Endothelial cell of umbilical vein (primary cell): ENCODE data around the gene WWC1. TPM values are rescaled to one million over a fixed set of nuclear protein-coding genes. Genes with fewer than 3 reads are reported as not detected.

Experiments used
- BruUV-seq: library from RNA; stranded (reverse); fragments of 400-500 nt; replicated peaks from 2 replicates; lab custom pipeline; 2021; lab: Mats Ljungman, UMichigan
- CTCF ChIA-PET: fragments of 300-600, 350-600 bp; sonication (Branson Sonifier 250); formaldehyde crosslinking; loops from one replicate; lab custom pipeline; 2021; ENCODE audit warnings: antibody characterized with exemption, inconsistent platforms; lab: Charles Lee
- POLR2A ChIA-PET: fragments of 300-600, 350-600 bp; sonication (Branson Sonifier 250); formaldehyde crosslinking; loops from one replicate; lab custom pipeline; 2021; ENCODE audit warnings: antibody characterized with exemption, inconsistent platforms; lab: Charles Lee
- DNase-seq: peaks from one replicate; pipeline ENCODE4 v3.0.0-alpha.2; 2011; ENCODE audit warnings: low read depth, low spot score
- FAIRE-seq: peaks from 2 replicates; lab custom pipeline; 2011; peaks lifted over from hg19 to GRCh38; lab: Jason Lieb, UNC
- H2AFZ ChIP-seq: 2 replicates; pipeline ENCODE4 v1.6.0; 2012; ENCODE audit warnings: low read depth, low read length, control low read depth, inconsistent platforms
- H3K27ac ChIP-seq: 2 replicates; pipeline ENCODE4 v1.5.1; 2011; ENCODE audit warnings: low read depth, mild to moderate bottlenecking, control low read depth, low read length, moderate library complexity; ENCODE audit not compliant: insufficient read depth
- H3K27me3 ChIP-seq, 2 experiments: 2 replicates each; pipeline versions ENCODE4 v1.6.0 to v1.6.1; 2011; ENCODE audit warnings: low read length in 2 of 2, mixed read lengths in 1 of 2; ENCODE audit not compliant: control insufficient read depth in 2 of 2, insufficient read depth in 2 of 2
- H3K36me3 ChIP-seq, 2 experiments: 2 replicates in 1 of 2; 3 replicates in 1 of 2; pipeline ENCODE4 v1.5.1; 2011; ENCODE audit warnings: low read length in 2 of 2, mild to moderate bottlenecking in 1 of 2, moderate library complexity in 1 of 2; ENCODE audit not compliant: control insufficient read depth in 2 of 2, insufficient read depth in 2 of 2; ENCODE audit errors: extremely low read depth in 1 of 2
- H3K4me1 ChIP-seq: 3 replicates; pipeline ENCODE4 v1.5.1; 2011; ENCODE audit warnings: mild to moderate bottlenecking, low read length; ENCODE audit not compliant: control insufficient read depth, insufficient read depth; ENCODE audit errors: extremely low read depth
- H3K4me2 ChIP-seq: 2 replicates; pipeline ENCODE4 v1.6.1; 2011; ENCODE audit warnings: low read length, control low read depth, mixed read lengths; ENCODE audit not compliant: insufficient read depth
- H3K4me3 ChIP-seq, 3 experiments: fragments of 200-600 bp in 1 of 3; sonication (generic), shearing (Covaris generic) in 1 of 3; replicated peaks in 1 of 3; 2 replicates each; pipeline ENCODE4 v1.5.1; 2011 to 2016; ENCODE audit warnings: control low read depth in 3 of 3, low read length in 3 of 3, mild to moderate bottlenecking in 2 of 3, inconsistent platforms in 1 of 3, low read depth in 1 of 3, moderate library complexity in 1 of 3; ENCODE audit not compliant: insufficient read depth in 1 of 3
- H3K79me2 ChIP-seq: 2 replicates; pipeline ENCODE4 v1.6.0; 2012; ENCODE audit warnings: low read length, inconsistent platforms; ENCODE audit not compliant: control insufficient read depth, insufficient read depth
- H3K9ac ChIP-seq: replicated peaks from 2 replicates; pipeline ENCODE3; 2011; ENCODE audit warnings: low read length, control low read depth; ENCODE audit not compliant: insufficient read depth; ENCODE audit errors: extremely low read depth
- H3K9me1 ChIP-seq: replicated peaks from 3 replicates; pipeline ENCODE4 v1.6.0; 2011; ENCODE audit warnings: mild to moderate bottlenecking, low read length; ENCODE audit not compliant: control insufficient read depth, insufficient read depth; ENCODE audit errors: extremely low read depth
- H3K9me3 ChIP-seq: replicated peaks from 2 replicates; pipeline ENCODE4 v1.5.1; 2012; ENCODE audit warnings: low read length, inconsistent platforms; ENCODE audit not compliant: control insufficient read depth, insufficient read depth
- H4K20me1 ChIP-seq: replicated peaks from 2 replicates; pipeline ENCODE3; 2011; ENCODE audit warnings: mild to moderate bottlenecking, low read length; ENCODE audit not compliant: control insufficient read depth, insufficient read depth; ENCODE audit errors: extremely low read depth
- EZH2 ChIP-seq: IDR thresholded peaks from 2 replicates; pipeline ENCODE4 v1.6.1; 2012; ENCODE audit warnings: borderline replicate concordance, low read depth, mild to moderate bottlenecking, moderate library complexity, low read length, inconsistent platforms; ENCODE audit not compliant: severe bottlenecking
- FOS ChIP-seq: IDR thresholded peaks from 2 replicates; pipeline ENCODE4 v1.6.1; 2011; ENCODE audit warnings: mild to moderate bottlenecking, low read length, moderate library complexity, borderline replicate concordance; ENCODE audit not compliant: insufficient read depth
- GATA2 ChIP-seq: IDR thresholded peaks from 2 replicates; pipeline ENCODE4 v1.7.0; 2011; ENCODE audit warnings: low read depth, mild to moderate bottlenecking, moderate library complexity, mixed read lengths, low read length; ENCODE audit not compliant: insufficient read length, insufficient read depth
- JUN ChIP-seq: IDR thresholded peaks from 2 replicates; pipeline ENCODE4 v1.6.1; 2011; ENCODE audit warnings: borderline replicate concordance, low read depth; ENCODE audit not compliant: insufficient read length, insufficient read depth
- MAX ChIP-seq: IDR thresholded peaks from 2 replicates; pipeline ENCODE4 v1.6.1; 2011; ENCODE audit not compliant: insufficient read depth, insufficient read length
- MYC ChIP-seq: IDR thresholded peaks from one replicate; pipeline ENCODE4 v1.6.1; 2011; ENCODE audit warnings: mild to moderate bottlenecking, low read depth, low read length
- POLR2A ChIP-seq: IDR thresholded peaks from 2 replicates; pipeline ENCODE4 v1.6.1; 2012; ENCODE audit warnings: low read depth, mild to moderate bottlenecking, control low read depth, low read length
- POLR2AphosphoS5 ChIP-seq: IDR thresholded peaks from 2 replicates; pipeline ENCODE4 v1.6.1; 2012; ENCODE audit warnings: low read depth, mild to moderate bottlenecking, control low read depth, low read length, moderate library complexity; ENCODE audit not compliant: insufficient read depth
- dilution Hi-C: fragments of 300-500 bp; cut with MboI; formaldehyde crosslinking; loops from one replicate; pipeline ENCODE4 v1.15.0; 2019; ENCODE audit warnings: low sequenced_read_pairs; ENCODE audit not compliant: extremely low pct_ligation_motif_present
- intact Hi-C: fragments of 100-400 bp; cut with micrococcal nuclease; formaldehyde crosslinking; loops from one replicate; pipeline ENCODE4 v1.10.0; 2022
- polyA plus RNA-seq, 4 experiments: library from polyadenylated mRNA; depleted of rRNA in 3 of 4; stranded (reverse) in 3 of 4; unstranded in 1 of 4; fragments of >200 nt; gene quantifications; 2 replicates each; pipeline versions ENCODE4 v1.2.1 to v1.2.3, GENCODE V29; 2011 to 2012; ENCODE audit warnings: missing spikeins in 1 of 4
- total RNA-seq: library from RNA; stranded (reverse); gene quantifications from 2 replicates; pipeline ENCODE4 v1.2.3, GENCODE V29; 2021
- TF ChIP-seq, protein P1 (sequence below), 2 donors: IDR thresholded peaks; 1 replicate in 1 of 2; 2 replicates in 1 of 2; pipeline ENCODE4 v1.5.1; 2011; ENCODE audit warnings: low read length in 2 of 2, mild to moderate bottlenecking in 2 of 2, moderate library complexity in 2 of 2, control low read depth in 1 of 2, inconsistent platforms in 1 of 2, low read depth in 1 of 2; ENCODE audit not compliant: insufficient read depth in 1 of 2; ENCODE audit errors: extremely low read depth in 1 of 2

The WWC1 gene
- total and polyA plus RNA-seq, 2 donors (not counting 3 experiments of a cell fraction or from before 2014, with no cell fraction given): 0.03 to 0.91 TPM

GRCh38 chr5:168411871-168412270, 120.4 kb downstream of the WWC1 start:
- H3K9me3 ChIP-seq: no peaks in the 10 kb centered on the region
- H4K20me1 ChIP-seq: no peaks in the 10 kb centered on the region
- no peaks in the 10 kb centered on the region for H3K27me3 ChIP-seq
- no peak for TF ChIP-seq JUN
- H3K4me1 ChIP-seq: no peaks in the 10 kb centered on the region
- no peak overlapping the region for H2AFZ ChIP-seq
- ChIA-PET POLR2A (no interaction called here), CTCF (interaction anchor here (0.7 kb wide), 1 partner anchor 10 kb away, joined by 3 read pairs; no protein-coding TSS in a partner anchor)
- no peaks in the 10 kb centered on the region for H3K79me2 ChIP-seq
- BruUV-seq: no TSS peak
- FAIRE-seq (no peak), DNase-seq (no peak)
- H3K27ac ChIP-seq: no peak overlapping the region
- no peak overlapping the region for H3K4me3 ChIP-seq
- intact Hi-C loops (no loop called here), dilution Hi-C loops (no loop called here)
- no peak overlapping the region for H3K9ac ChIP-seq
- H3K9me1 ChIP-seq: no peaks in the 10 kb centered on the region
- no peaks in the 10 kb centered on the region for H3K36me3 ChIP-seq
- H3K4me2 ChIP-seq: no peak overlapping the region

- no peaks in the 10 kb centered on the region for H3K9me1 ChIP-seq
- no peaks in the 10 kb centered on the region for H4K20me1 ChIP-seq
- no peak overlapping the region for H3K9ac ChIP-seq
- DNase-seq: no peak
- CTCF ChIA-PET: no interaction called here
- no peak for TF ChIP-seq POLR2A
- TF ChIP-seq, protein P1, sequence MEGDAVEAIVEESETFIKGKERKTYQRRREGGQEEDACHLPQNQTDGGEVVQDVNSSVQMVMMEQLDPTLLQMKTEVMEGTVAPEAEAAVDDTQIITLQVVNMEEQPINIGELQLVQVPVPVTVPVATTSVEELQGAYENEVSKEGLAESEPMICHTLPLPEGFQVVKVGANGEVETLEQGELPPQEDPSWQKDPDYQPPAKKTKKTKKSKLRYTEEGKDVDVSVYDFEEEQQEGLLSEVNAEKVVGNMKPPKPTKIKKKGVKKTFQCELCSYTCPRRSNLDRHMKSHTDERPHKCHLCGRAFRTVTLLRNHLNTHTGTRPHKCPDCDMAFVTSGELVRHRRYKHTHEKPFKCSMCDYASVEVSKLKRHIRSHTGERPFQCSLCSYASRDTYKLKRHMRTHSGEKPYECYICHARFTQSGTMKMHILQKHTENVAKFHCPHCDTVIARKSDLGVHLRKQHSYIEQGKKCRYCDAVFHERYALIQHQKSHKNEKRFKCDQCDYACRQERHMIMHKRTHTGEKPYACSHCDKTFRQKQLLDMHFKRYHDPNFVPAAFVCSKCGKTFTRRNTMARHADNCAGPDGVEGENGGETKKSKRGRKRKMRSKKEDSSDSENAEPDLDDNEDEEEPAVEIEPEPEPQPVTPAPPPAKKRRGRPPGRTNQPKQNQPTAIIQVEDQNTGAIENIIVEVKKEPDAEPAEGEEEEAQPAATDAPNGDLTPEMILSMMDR (IDR thresholded peaks at IDR 0.05; ENCODE audit: extremely low read depth in 1 of 2, insufficient read depth in 1 of 2, low read depth in 1 of 2, low read length in 2 of 2): no peak
- TF ChIP-seq EZH2: no peak
- no peak for TF ChIP-seq MAX
- no peak for TF ChIP-seq FOS
- no peak for TF ChIP-seq MYC
- TF ChIP-seq JUN: no peak
- TF ChIP-seq POLR2AphosphoS5: no peak
- TF ChIP-seq GATA2: no peak
- H3K4me3 ChIP-seq: no peak overlapping the region
- POLR2A ChIA-PET: no interaction called here
- H3K9me3 ChIP-seq: no peaks in the 10 kb centered on the region
- no peaks in the 10 kb centered on the region for H3K4me1 ChIP-seq
- H3K36me3 ChIP-seq: no peaks in the 10 kb centered on the region
- dilution Hi-C loops: no loop called here
- H3K79me2 ChIP-seq: no peaks in the 10 kb centered on the region
- no TSS peak for BruUV-seq
- FAIRE-seq: no peak
- H3K27ac ChIP-seq: no peak overlapping the region
- intact Hi-C loops: no loop called here
- no peak overlapping the region for H2AFZ ChIP-seq
- no peaks in the 10 kb centered on the region for H3K27me3 ChIP-seq
- H3K4me2 ChIP-seq: no peak overlapping the region
These were observed 121.6 kb downstream of the WWC1 start for GRCh38 chr5:168413062-168413461.
